GM12874 (cell line): ENCODE measurements around the gene C1QTNF12.

Experiments used
- TF ChIP-seq, protein P1 (sequence below): IDR thresholded peaks from 2 replicates; pipeline ENCODE4 v1.5.1; 2011; ENCODE audit warnings: low read depth, mild to moderate bottlenecking, control low read depth, low read length, moderate library complexity; ENCODE audit not compliant: insufficient read depth

The C1QTNF12 gene

DNA sequence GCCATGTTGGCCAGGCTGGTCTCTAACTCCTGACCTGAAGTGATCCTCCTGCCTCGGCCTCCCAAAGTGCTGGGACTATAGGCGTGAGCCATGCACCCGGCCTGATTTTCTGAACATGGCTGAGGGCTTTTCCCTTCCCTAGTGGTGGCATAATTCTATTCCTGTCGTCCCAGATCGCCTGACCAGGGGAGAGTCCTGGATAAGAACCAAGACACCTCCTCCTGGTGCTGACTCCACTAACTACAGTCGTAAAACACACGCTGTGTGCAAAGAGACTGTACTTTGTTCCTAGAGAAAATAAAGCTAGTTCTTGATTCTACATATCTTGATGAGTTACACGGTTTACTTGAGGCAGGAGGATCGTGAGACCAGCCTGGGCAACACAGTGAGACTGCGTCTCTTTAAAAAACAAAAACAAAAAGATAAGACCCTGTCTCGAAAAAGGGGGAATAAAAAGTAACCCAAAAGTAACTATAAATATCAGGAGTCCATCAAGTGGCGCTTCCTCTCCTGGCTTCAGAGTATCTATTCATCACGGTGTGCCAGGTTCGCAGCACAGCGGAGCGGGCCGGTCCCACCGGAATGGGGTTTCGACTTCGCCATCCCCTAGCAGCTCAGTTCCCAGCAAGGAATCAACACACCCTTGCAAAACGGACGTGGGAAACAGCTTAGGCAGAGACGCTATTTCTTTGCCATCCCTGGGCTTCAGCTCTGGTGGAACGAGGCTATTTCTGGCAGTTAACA is 15.7 kb downstream of the C1QTNF12 start:
- TF ChIP-seq, protein P1, sequence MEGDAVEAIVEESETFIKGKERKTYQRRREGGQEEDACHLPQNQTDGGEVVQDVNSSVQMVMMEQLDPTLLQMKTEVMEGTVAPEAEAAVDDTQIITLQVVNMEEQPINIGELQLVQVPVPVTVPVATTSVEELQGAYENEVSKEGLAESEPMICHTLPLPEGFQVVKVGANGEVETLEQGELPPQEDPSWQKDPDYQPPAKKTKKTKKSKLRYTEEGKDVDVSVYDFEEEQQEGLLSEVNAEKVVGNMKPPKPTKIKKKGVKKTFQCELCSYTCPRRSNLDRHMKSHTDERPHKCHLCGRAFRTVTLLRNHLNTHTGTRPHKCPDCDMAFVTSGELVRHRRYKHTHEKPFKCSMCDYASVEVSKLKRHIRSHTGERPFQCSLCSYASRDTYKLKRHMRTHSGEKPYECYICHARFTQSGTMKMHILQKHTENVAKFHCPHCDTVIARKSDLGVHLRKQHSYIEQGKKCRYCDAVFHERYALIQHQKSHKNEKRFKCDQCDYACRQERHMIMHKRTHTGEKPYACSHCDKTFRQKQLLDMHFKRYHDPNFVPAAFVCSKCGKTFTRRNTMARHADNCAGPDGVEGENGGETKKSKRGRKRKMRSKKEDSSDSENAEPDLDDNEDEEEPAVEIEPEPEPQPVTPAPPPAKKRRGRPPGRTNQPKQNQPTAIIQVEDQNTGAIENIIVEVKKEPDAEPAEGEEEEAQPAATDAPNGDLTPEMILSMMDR: no peak

DNA sequence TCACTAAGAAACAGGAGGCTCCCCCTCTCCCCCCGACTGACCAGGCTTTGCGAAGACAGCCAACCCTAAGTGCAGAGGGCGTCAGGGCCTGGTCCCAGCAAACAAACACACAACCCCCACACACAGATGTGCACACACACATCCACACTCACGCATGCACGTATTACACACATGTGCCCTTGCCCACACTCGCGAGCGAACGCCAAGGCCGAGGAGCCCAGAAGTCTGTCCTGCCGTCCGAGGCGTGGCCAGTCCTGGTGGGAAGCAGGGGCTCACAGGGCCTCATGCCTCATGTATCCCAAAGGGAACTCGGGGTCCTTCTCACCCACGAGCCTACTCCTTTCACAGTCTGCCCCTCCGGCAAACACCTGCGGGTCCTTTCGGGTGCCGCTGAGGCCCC is 16.8 kb downstream of the C1QTNF12 start:
- TF ChIP-seq, protein P1: no peak

DNA sequence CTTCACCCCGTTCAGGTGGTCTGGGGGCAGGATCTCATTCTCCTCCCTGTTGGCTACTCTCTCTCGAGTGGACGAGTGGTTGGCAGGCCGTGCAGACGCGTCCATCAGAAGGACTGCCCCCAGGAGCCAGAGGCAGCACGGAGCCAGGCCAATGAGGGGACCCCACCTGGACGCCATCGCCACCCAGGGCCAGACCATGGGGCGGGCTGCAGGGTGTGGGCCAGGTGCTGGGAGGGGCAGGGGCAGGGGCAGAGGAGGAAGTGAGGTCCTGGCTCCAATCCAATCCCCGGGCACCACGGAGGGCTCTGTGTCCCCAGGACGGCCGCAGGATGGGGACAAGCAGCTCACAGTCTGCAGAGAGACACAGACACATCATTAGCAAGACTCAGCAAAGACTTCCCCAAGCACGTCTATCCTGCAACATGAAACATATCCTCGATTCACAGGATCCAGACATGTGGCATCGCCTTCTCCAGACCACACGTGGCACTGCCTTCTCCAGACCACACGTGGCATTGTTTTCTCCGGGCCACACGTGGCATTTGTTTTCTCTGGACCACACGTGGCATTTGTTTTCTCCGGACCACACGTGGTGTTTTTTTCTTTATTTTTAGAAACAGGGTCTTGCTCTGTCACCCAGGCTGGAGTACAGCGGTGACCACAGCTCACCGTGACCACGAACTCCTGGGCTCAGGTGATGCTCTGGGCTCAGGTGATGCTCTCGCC is 17.8 kb downstream of the C1QTNF12 start:
- TF ChIP-seq, protein P1: no peak

DNA sequence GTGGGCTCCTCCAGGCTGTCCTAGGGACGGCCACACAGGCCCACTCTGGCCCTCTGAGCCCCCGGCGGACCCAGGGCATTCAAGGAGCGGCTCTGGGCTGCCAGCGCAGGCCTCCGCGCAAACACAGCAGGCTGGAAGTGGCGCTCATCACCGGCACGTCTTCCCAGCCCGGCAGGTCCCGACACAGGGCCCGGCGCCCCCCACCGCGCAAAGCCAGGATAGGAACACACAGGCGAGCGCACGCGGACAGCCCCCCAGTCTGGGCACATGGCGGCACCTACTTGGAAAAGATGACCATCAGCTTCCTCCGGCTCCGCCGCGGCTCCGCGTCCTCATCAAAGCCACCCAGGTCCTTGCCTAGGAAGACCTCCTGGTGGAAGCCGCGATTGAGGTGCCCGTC is 18.3 kb downstream of the C1QTNF12 start:
- TF ChIP-seq, protein P1: no peak

DNA sequence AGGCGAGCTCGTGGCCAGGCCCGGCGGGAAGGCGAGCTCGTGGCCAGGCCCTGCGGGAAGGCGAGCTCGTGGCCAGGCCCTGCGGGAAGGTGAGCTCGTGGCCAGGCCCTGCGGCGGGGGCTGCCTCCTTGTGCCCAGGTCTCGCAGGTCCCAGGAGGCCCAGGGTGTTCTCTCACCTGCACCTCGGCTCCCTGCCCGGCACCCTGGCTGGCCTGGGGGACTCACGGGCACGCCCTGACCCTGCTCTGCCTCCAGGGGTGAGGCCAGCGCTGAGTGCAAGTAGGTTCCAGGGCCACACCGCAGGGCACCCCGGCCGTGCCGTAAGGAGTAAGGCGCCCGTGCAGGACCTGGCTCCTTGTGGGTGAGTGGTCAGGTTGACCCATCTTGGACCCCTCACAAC is 19.1 kb downstream of the C1QTNF12 start:
- TF ChIP-seq, protein P1: no peak

DNA sequence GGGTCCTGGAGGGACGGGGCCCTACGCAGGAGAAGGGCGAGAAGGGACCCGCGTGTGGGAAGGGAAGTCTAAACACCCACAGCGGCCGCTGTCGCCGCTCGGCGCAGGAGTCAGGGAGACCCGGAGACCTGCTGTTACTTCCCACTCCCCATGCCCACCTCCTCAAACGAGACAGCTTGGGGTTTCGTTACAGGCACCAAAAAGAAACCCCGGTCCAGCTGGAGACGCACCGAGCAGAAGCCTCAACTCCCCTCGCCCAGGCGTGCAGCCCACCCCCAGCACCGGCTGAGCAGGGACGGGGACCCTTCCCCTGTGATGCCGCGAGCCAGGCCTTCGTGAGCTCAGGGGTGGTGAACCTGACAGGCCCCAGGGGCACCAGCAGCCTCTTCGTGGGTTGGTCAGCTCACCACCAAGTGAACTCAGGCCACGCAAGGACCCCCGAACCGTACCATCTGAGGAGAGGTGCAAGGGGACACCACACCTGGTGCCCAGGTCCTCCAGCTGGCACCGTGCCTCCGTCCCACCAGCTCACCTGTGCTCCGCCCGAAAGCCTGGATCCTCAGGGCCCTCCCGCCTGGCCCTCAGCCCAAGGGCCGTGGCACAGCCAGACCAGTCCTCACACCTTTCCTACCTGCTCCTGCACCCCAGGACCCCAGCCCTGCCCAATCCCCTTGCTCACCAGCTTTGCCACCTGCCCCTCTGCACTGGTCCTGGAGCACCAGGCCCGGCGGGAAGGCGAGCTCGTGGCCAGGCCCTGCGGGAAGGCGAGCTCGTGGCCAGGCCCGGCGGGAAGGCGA is 19.8 kb downstream of the C1QTNF12 start:
- TF ChIP-seq, protein P1: no peak

DNA sequence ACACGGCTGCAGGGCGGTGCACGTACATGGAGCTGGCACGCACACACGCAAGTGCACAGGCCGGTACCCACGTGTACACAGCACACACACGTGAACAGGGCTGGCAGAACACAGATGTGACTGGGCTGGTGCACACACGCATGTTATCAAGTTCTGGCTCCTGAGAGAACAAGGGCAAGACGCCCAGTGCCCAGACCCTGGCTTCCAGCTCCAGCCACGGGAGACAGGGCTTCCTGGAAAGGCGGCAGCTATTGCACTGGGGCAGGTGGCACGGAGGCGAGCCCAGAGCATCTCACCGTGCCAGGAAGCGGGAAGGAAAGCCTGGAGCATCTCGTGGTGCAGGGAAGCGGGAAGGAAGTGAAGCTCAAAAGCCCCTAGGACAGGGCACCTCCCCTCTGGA is 20.6 kb downstream of the C1QTNF12 start:
- TF ChIP-seq, protein P1: no peak
